Measurements from ENCODE around the gene FKBP7. TPM values are rescaled to one million over a fixed set of nuclear protein-coding genes. Genes with fewer than 3 reads are reported as not detected.

The FKBP7 gene
- total and polyA plus RNA-seq, 2 of the 8 experiments (the other 6 are each of a cell fraction or from before 2014, with no cell fraction given), result 3.6 to 7.0 TPM

DNA sequence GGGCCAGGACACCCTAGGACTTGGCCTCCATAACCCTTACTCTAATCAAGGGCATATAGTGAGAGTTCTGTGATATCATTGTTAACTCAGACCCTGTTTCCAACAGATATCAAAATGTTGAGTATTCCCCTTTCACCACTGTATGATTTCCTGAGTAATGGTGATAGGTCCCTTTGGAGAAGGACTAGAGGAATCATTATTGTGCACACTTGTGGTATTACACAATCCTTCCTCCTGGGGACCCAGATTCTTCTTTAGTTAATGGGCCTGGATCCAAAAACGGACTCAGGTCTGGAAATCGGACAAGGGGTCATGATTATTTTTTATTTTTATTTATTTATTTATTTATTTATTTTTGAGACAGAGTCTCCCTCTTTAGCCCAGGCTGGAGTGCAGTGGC, 50.9 kb downstream of the FKBP7 start:
- no peak overlapping the region for H2BK15ac ChIP-seq (ENCODE audit: low read length)
- no peak overlapping the region for H2BK20ac ChIP-seq (ENCODE audit: low read length)
- no peak for FAIRE-seq
- no peak overlapping the region for H3K9ac ChIP-seq (replicated peaks in 1 of 4; ENCODE audit: extremely low read depth in 1 of 4, low read depth in 3 of 4, low read length in 3 of 4)
- H2BK12ac ChIP-seq (ENCODE audit: low read depth, low read length), result no peak overlapping the region
- no peak overlapping the region for H3K14ac ChIP-seq (ENCODE audit: insufficient read length)
- H3K36me3 ChIP-seq (ENCODE audit: control insufficient read depth in 2 of 4, insufficient read depth in 4 of 4, low read length in 3 of 4), result peaks cover 2 to 41% (median 6%) of the 10 kb centered on the region in 4 experiments; a peak in 7 of 8 replicates
- H3K23me2 ChIP-seq (ENCODE audit: low read depth, low read length), result no peaks in the 10 kb centered on the region
- H3K4me1 ChIP-seq (replicated peaks in 1 of 4; ENCODE audit: control insufficient read depth in 3 of 4, insufficient read depth in 4 of 4, low read length in 3 of 4), result no peaks in the 10 kb centered on the region
- H3K18ac ChIP-seq (ENCODE audit: extremely low read depth, low read length), result no peak overlapping the region
- H2AFZ ChIP-seq (ENCODE audit: low read length), result no peak overlapping the region
- no peaks in the 10 kb centered on the region for H3K9me3 ChIP-seq (ENCODE audit: insufficient read depth in 2 of 2, low read depth in 1 of 2, low read length in 1 of 2)
- no peak overlapping the region for H3K4me2 ChIP-seq (ENCODE audit: insufficient read depth in 1 of 2, low read depth in 2 of 2, low read length in 2 of 2)
- no peak overlapping the region for H3K23ac ChIP-seq (ENCODE audit: insufficient read length)
- no peak overlapping the region for H3K56ac ChIP-seq (replicated peaks; ENCODE audit: insufficient read length, low read depth, low read length)
- WGBS, 2 experiments (ENCODE audit: extremely low coverage in 1 of 2, insufficient coverage in 1 of 2, insufficient read length in 1 of 2, insufficient replicate concordance in 2 of 2, low coverage in 1 of 2, low lambda C conversion rate in 2 of 2, missing lambda C conversion rate in 1 of 2), result 93% methylated on average over 2 of the region's 2 CpGs; no CpG with 5 or more reads in 1 of the 2 experiments
- no peaks in the 10 kb centered on the region for H3K27me3 ChIP-seq (replicated peaks in 1 of 4; ENCODE audit: control insufficient read depth in 3 of 4, extremely low read depth in 1 of 4, insufficient read depth in 3 of 4, low read length in 3 of 4)
- no peak overlapping the region for H2BK120ac ChIP-seq (replicated peaks; ENCODE audit: low read depth, low read length)
- ChIA-PET POLR2A (ENCODE audit: partially characterized antibody) (no interaction called here), CTCF (ENCODE audit: partially characterized antibody) (interaction anchor here (0.7 to 1.6 kb wide), 3 partner anchors 13 to 317 kb away, joined by 3 to 6 read pairs (median 4); partner anchors contain the start of gene RBM45)
- no peaks in the 10 kb centered on the region; the same call in 1 of the 2 replicates for H3K79me1 ChIP-seq (ENCODE audit: low read depth, low read length)
- no peak overlapping the region for H4K91ac ChIP-seq (replicated peaks; ENCODE audit: insufficient read length, low read length)
- H4K5ac ChIP-seq (ENCODE audit: insufficient read length, low read depth, low read length), result no peak overlapping the region
- H3K4ac ChIP-seq (replicated peaks; ENCODE audit: insufficient read length, low read depth, low read length), result no peak overlapping the region
- H3K27ac ChIP-seq (ENCODE audit: low read depth, low read length), result no peak overlapping the region
- H3K79me2 ChIP-seq (ENCODE audit: control insufficient read depth in 1 of 2, insufficient read depth in 2 of 2, low read length in 2 of 2), result no peaks in the 10 kb centered on the region
- no peak overlapping the region for H2BK5ac ChIP-seq (ENCODE audit: low read depth, low read length)
- no peak overlapping the region for H2AK5ac ChIP-seq (ENCODE audit: low read depth, low read length)
- H3K4me3 ChIP-seq (ENCODE audit: extremely low read depth in 1 of 4, insufficient read depth in 2 of 4, low read depth in 3 of 4, low read length in 4 of 4), result no peak overlapping the region
- no peak overlapping the region for H4K8ac ChIP-seq (ENCODE audit: extremely low read depth, insufficient read depth, low read length)
- DNase-seq (ENCODE audit: low read depth in 1 of 2, low spot score in 2 of 2), result no peak
- peaks cover 0 to 2% of the 10 kb centered on the region in 2 experiments for H4K20me1 ChIP-seq (replicated peaks in 1 of 2; ENCODE audit: control insufficient read depth in 1 of 2, insufficient read depth in 2 of 2, low read length in 2 of 2)
- TF ChIP-seq SRF (IDR thresholded peaks at IDR 0.05; ENCODE audit: low read depth, low read length), result no peak
- no peak for TF ChIP-seq POLR2A (IDR thresholded peaks at IDR 0.05; ENCODE audit: control extremely low read depth in 1 of 2, low read depth in 2 of 2, low read length in 2 of 2)
- TF ChIP-seq USF2 (IDR thresholded peaks at IDR 0.05; ENCODE audit: low read length), result no peak
- no peak for TF ChIP-seq CHD2 (IDR thresholded peaks at IDR 0.05; ENCODE audit: low read length)
- TF ChIP-seq NANOG (IDR thresholded peaks at IDR 0.05; ENCODE audit: insufficient read depth, low read depth, low read length, poor library complexity, severe bottlenecking), result no peak
- no peak for TF ChIP-seq MAX (IDR thresholded peaks at IDR 0.05)
- TF ChIP-seq CBX8 (IDR thresholded peaks at IDR 0.05; ENCODE audit: borderline replicate concordance, low read depth, low read length), result no peak
- no peak for TF ChIP-seq EGR1 (IDR thresholded peaks at IDR 0.05; ENCODE audit: borderline replicate concordance, low read depth, low read length)
- TF ChIP-seq CHD1 (IDR thresholded peaks at IDR 0.05; ENCODE audit: low read depth, low read length), result no peak
- no peak for TF ChIP-seq FOSL1 (IDR thresholded peaks at IDR 0.05; ENCODE audit: insufficient read depth, low read depth, low read length)
- TF ChIP-seq JUN (IDR thresholded peaks at IDR 0.05; ENCODE audit: low read depth, low read length), result no peak
- no peak for TF ChIP-seq SIN3A (conservative IDR thresholded peaks at IDR 0.05 in 1 of 2, IDR thresholded peaks at IDR 0.05 in 1 of 2; ENCODE audit: low read depth in 1 of 2, low read length in 2 of 2)
- no peak for TF ChIP-seq KDM5A (IDR thresholded peaks at IDR 0.05; ENCODE audit: low read length)

Measured in H1 (cell line).